OCI-M2 (cell line): Measurements from ENCODE around the gene TMEM247.
"Not testable (repeated sequence)": the region's sequence is repeated elsewhere in the genome, so short reads cannot be mapped to it uniquely, and the experiment has no call there.

Source experiments
- DNase-seq: peaks from one replicate; lab custom pipeline; 2025; ENCODE audit not compliant: unreplicated experiment; lab: John Stamatoyannopoulos, UW

Gene TMEM247

GRCh38 chr2:46509804-46510203, 30.4 kb downstream of the TMEM247 start:
- no peak for DNase-seq

DNA sequence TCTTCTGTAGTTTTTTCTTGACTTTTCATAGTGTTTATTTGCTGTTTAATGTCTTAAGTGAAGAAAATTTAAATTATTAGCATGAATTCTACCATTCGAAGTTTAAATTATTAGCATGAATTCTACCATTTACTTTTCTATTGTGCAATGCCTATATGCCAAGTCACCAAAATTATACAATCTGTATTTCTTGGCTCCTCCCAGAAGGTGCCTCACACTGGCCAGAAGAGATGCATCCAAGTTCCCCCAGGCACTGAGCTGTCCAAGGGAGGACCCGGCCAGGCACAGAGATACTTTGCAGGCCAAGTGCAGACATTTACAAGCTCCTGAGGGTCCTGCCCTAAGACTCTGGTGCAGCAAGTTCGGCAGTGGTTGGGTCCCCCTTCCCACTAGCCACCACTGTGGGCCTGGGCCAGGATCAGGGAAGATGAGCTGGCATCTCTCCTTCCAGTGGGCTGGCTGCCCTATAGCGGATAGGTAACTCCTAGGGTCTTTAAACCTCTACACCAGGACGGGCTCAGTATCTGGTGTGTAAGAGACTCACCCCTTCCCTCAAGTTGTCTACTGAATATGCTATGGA, 31.3 kb downstream of the TMEM247 start:
- DNase-seq = no peak

- no peak for DNase-seq
Measured at GRCh38 chr2:46512185-46512584, 32.8 kb downstream of the TMEM247 start.

GRCh38 chr2:46514738-46515137, 35.4 kb downstream of the TMEM247 start:
- no peak for DNase-seq

DNA sequence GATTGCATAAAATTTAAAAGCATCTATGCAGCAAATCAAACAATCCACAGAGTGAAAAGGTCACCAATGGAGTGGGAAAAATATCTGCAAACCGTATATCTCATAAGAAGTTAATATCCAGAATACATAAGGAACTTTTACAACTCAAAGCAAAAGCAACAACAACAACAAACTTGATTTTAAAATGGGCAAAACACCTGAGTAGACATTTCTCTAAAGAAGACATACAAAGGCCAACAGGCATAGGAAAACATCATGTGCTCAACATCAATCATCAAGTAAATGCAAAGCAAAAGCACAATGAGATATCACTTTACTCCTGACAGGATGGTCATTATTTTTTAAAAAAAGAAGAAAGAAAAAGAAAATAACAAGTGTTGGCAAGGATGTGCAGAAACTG, 38.1 kb downstream of the TMEM247 start:
- no peak for DNase-seq

DNA sequence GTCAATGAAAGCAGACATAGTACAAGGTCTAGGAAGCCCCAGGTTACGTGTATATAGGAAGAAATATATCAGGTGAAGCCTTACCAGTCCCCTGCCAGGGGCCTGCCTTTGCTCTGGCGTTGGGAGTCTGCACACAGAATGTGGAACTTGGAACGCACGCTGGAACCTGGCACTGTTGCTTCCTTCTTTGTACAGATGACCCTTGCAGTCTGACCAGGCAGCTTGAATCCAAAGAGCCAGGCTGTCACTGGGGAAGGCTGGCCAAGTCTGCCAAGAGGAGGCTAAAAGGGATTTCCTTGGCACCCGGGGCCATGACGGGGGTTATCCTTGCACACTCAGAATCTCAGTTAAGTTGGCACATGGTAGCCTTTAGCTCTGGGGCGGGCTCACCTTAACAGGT, 39.5 kb downstream of the TMEM247 start:
- no peak for DNase-seq

GRCh38 chr2:46519265-46519664, 39.9 kb downstream of the TMEM247 start:
- no peak for DNase-seq

DNA sequence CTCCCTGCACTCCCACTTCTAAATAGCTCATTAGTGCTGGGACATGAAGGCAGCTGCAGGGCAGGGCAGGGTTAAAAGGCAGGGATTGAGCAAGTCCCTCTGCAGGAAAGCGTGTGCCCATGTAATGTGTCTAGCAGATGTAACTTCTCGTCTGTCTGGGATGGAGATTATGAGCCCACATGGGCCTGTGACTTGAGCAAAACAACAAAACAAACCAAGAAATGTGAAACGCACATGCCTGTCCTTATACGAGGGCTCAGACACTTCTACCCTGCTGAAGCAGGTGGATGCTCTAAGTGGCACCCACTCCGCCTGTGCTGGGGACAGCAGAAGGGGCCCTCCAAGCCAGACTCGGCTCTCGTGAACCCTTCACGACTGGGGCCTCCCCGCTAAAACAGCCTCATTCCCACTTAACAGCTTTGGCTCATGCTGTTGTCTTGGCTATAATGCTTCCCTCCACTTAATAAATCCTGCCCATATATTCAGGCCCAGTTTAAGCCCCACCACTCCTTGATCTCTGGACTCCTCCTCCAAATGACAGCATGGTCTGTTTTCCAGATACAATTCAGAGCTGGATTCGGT, 40.9 kb downstream of the TMEM247 start:
- no peak for DNase-seq

- DNase-seq = no peak
Measured at GRCh38 chr2:46521215-46521683, 41.9 kb downstream of the TMEM247 start.

DNA sequence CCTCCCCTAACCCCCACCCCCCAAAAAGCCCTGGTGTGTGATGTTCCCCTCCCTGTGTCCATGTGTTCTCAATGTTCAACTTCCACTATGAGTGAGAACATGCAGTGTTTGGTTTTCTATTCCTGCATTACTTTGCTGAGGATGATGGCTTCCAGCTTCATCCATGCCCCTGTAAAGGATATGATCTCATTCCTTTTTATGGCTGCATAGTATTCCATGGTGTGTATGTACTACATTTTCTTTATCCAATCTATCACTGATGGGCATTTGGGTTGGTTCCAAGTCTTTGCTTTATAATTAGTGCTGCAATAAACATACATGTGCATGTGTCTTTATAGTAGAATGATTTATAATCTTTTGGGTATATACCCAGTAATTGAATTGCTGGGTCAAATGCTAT, 43.0 kb downstream of the TMEM247 start:
- DNase-seq = not testable (repeated sequence)

DNA sequence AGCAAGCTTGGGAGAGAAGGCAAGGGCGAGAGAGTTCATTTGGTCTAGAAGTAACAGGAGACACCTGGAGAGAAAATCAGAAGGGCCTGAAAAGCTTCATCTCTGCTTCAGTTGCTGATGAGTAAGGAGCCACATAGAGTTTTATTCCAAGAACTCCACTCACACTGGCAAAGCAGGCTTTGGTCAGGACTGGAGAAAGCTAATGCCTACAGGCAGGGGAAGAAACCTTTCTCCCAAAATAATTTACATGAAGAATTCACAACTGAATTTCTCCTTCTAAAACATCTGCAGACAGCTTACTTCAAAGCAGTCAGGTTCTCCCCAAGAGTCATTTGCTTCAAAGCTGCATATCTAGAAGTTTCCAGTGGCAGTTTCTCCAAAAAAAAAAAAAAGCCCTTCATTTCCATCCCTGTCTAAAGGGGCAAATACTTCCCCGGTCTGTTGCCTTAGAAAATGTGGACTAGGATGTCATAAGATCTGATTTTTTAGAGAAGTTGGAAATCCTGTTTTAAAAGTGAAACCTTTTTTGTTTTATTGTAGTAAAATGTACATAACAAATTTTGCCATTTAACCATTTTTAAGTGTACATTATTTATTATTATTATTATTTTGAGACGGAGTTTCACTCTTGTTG, 46.3 kb downstream of the TMEM247 start:
- no peak for DNase-seq

GRCh38 chr2:46528880-46529279, 49.5 kb downstream of the TMEM247 start:
- DNase-seq = no peak

DNA sequence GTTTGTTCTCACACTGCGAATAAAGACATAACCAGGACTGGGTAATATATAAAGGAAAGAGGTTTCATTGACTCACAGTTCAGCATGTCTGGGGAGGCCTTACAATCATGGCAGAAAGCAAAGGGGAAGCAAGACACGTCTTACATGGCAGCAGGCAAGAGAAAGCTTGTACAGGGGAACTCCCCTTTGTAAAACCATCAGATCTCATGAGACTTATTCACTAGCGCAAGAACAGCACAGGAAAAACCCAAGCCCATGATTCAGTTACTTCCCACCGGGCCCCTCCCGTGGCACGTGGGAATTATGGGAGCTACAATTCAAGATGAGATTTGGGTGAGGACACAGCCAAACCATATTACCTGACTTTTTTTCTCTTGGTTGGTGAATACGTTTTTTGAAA, 51.3 kb downstream of the TMEM247 start:
- no peak for DNase-seq

GRCh38 chr2:46531863-46532262, 52.5 kb downstream of the TMEM247 start:
- DNase-seq = no peak
